ENCODE results near the gene MEAK7. TPM values are rescaled to one million over a fixed set of nuclear protein-coding genes. Genes with fewer than 3 reads are reported as not detected.

The MEAK7 gene
- polyA plus RNA-seq, 1 experiment, result 22.8 TPM

- Histone ChIP-seq H3K4me3 (ENCODE audit: low read depth, low read length) (no peak overlapping the region), H3K27me3 (ENCODE audit: control insufficient read depth, insufficient read depth, low read length) (no peaks in the 10 kb centered on the region), H3K9me3 (ENCODE audit: control insufficient read depth, insufficient read depth, low read length) (peaks cover 10% of the 10 kb centered on the region; the same call in 1 of the 2 replicates), H3K27ac (ENCODE audit: low read depth, low read length) (no peak overlapping the region)
- ChIA-PET CTCF (no interaction called here), POLR2A (no interaction called here)
- no peak for DNase-seq (ENCODE audit: low read depth, low spot score)
- TF ChIP-seq, protein P1, sequence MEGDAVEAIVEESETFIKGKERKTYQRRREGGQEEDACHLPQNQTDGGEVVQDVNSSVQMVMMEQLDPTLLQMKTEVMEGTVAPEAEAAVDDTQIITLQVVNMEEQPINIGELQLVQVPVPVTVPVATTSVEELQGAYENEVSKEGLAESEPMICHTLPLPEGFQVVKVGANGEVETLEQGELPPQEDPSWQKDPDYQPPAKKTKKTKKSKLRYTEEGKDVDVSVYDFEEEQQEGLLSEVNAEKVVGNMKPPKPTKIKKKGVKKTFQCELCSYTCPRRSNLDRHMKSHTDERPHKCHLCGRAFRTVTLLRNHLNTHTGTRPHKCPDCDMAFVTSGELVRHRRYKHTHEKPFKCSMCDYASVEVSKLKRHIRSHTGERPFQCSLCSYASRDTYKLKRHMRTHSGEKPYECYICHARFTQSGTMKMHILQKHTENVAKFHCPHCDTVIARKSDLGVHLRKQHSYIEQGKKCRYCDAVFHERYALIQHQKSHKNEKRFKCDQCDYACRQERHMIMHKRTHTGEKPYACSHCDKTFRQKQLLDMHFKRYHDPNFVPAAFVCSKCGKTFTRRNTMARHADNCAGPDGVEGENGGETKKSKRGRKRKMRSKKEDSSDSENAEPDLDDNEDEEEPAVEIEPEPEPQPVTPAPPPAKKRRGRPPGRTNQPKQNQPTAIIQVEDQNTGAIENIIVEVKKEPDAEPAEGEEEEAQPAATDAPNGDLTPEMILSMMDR (IDR thresholded peaks at IDR 0.05; ENCODE audit: low read depth, low read length), result no peak
Observed at GRCh38 chr16:84458606-84459532, 45.6 kb downstream of the MEAK7 start.

DNA sequence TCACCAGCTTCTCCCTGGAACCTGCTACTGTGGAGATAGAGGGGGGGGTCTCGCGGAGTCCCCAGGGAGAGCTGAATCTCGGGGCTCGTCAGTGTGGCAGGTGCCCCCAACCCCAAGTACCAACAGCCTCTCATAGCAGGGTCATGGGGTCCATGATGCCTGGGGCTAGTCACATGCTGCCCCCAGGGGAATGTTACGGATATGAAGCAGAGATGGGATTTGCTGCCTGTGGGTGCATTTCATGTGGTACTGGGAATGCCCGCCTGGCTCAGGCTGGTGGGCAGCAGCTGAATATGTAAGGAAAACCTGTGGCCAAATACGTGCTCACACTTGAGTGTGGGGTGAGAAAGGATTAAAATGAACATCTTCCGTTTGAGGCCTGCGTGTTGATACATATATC lies 49.4 kb downstream of the MEAK7 start:
- ChIA-PET CTCF (no interaction called here), POLR2A (no interaction called here)
- TF ChIP-seq, protein P1 (IDR thresholded peaks at IDR 0.05; ENCODE audit: low read depth, low read length), result no peak
- Histone ChIP-seq H3K4me3 (ENCODE audit: low read depth, low read length) (no peak overlapping the region), H3K27ac (ENCODE audit: low read depth, low read length) (no peak overlapping the region), H3K27me3 (ENCODE audit: control insufficient read depth, insufficient read depth, low read length) (no peaks in the 10 kb centered on the region), H3K9me3 (ENCODE audit: control insufficient read depth, insufficient read depth, low read length) (peaks cover 22% of the 10 kb centered on the region; the same call in 1 of the 2 replicates)
- no peak for DNase-seq (ENCODE audit: low read depth, low spot score)

Other genes with a start within 250 kb of the MEAK7 start
- gene WFDC1, start 209.8 kb downstream of the MEAK7 start, polyA plus RNA-seq (2011; rRNA removed), result 19.9 and 21.0 TPM in 2 replicates
- gene ATP2C2, start 136.1 kb downstream of the MEAK7 start, polyA plus RNA-seq (2011; rRNA removed), result not detected in 2 replicates
- 153 and 197 TPM in 2 replicates for gene COTL1, start 113.4 kb upstream of the MEAK7 start, polyA plus RNA-seq (2011; rRNA removed)
- 32.6 and 38.3 TPM in 2 replicates for gene KLHL36, start 143.9 kb upstream of the MEAK7 start, polyA plus RNA-seq (2011; rRNA removed)
- gene USP10, start 195.3 kb upstream of the MEAK7 start, polyA plus RNA-seq (2011; rRNA removed), result 54.9 and 79.3 TPM in 2 replicates